Tibial nerve (tissue), 3 donors: Measurements from ENCODE around the gene TMED7.

ENCODE experiments used
- CTCF ChIP-seq, 5 experiments: fragments of 200-600 bp in 3 of 5; fragments of 450-650 bp in 2 of 5; sonication (generic) in 3 of 5; IDR thresholded peaks; one replicate each; pipeline ENCODE4 v1.5.1; 2016 to 2019; ENCODE audit warnings: antibody characterized with exemption in 5 of 5, mild to moderate bottlenecking in 3 of 5, moderate library complexity in 2 of 5
- POLR2A ChIP-seq, 2 donors: fragments of 450-650 bp; IDR thresholded peaks; one replicate each; pipeline ENCODE4 v1.6.1; 2017; ENCODE audit warnings: antibody characterized with exemption in 2 of 2, mild to moderate bottlenecking in 2 of 2, moderate library complexity in 2 of 2

- TF ChIP-seq CTCF (IDR thresholded peaks at IDR 0.05) = no peak
- no peak for TF ChIP-seq POLR2A (IDR thresholded peaks at IDR 0.05)
Measured at GRCh38 chr5:115602591-115603125, 23.2 kb downstream of the TMED7 start.
